NCI-H345 treated with DMSO at 0.1 percent for 48 hours (cell line): Measurements from ENCODE around the gene MYOZ2.
"Not testable (repeated sequence)": the region's sequence is repeated elsewhere in the genome, so short reads cannot be mapped to it uniquely, and the experiment has no call there.

Experiments
- DNase-seq: peaks from one replicate; lab custom pipeline; 2025; ENCODE audit not compliant: unreplicated experiment; lab: John Stamatoyannopoulos, UW

Gene MYOZ2

GRCh38 chr4:119125931-119126330 is 9.7 kb upstream of the MYOZ2 start:
- no peak for DNase-seq

GRCh38 chr4:119128148-119128547 is 7.5 kb upstream of the MYOZ2 start:
- no peak for DNase-seq

GRCh38 chr4:119130365-119131065 is 5.1 kb upstream of the MYOZ2 start:
- no peak for DNase-seq

- DNase-seq = no peak
Observed at GRCh38 chr4:119131164-119131563, 4.5 kb upstream of the MYOZ2 start.

GRCh38 chr4:119132306-119132705 is 3.3 kb upstream of the MYOZ2 start:
- DNase-seq = no peak

- DNase-seq = no peak
Observed at GRCh38 chr4:119136546-119136945, 914 bp downstream of the MYOZ2 start.

- no peak for DNase-seq
Observed at GRCh38 chr4:119138046-119138445, 2.4 kb downstream of the MYOZ2 start.

GRCh38 chr4:119139311-119139710 is 3.7 kb downstream of the MYOZ2 start:
- DNase-seq = no peak

GRCh38 chr4:119139822-119140252 is 4.2 kb downstream of the MYOZ2 start:
- no peak for DNase-seq

GRCh38 chr4:119141283-119141682 is 5.7 kb downstream of the MYOZ2 start:
- not testable (repeated sequence) for DNase-seq

GRCh38 chr4:119142833-119143232 is 7.2 kb downstream of the MYOZ2 start:
- no peak for DNase-seq

GRCh38 chr4:119143341-119143740 is 7.7 kb downstream of the MYOZ2 start:
- DNase-seq = not testable (repeated sequence)

GRCh38 chr4:119149110-119149509 is 13.5 kb downstream of the MYOZ2 start:
- DNase-seq = no peak

GRCh38 chr4:119151161-119151560 is 15.5 kb downstream of the MYOZ2 start:
- DNase-seq = no peak

GRCh38 chr4:119152741-119153140 is 17.1 kb downstream of the MYOZ2 start:
- no peak for DNase-seq

- DNase-seq = no peak
Observed at GRCh38 chr4:119162174-119162573, 26.5 kb downstream of the MYOZ2 start.

- DNase-seq = no peak
Observed at GRCh38 chr4:119165767-119166166, 30.1 kb downstream of the MYOZ2 start.

- DNase-seq = no peak
Observed at GRCh38 chr4:119170195-119170594, 34.6 kb downstream of the MYOZ2 start.

GRCh38 chr4:119172223-119172622 is 36.6 kb downstream of the MYOZ2 start:
- no peak for DNase-seq

- DNase-seq = not testable (repeated sequence)
Observed at GRCh38 chr4:119173729-119174361, 38.2 kb downstream of the MYOZ2 start.

GRCh38 chr4:119179011-119179410 is 43.4 kb downstream of the MYOZ2 start:
- no peak for DNase-seq

- DNase-seq = no peak
Observed at GRCh38 chr4:119184128-119184527, 48.5 kb downstream of the MYOZ2 start.

GRCh38 chr4:119189638-119190037 is 54.0 kb downstream of the MYOZ2 start:
- DNase-seq = no peak
